B cell (primary cell): ENCODE data around the gene WHAMM. TPM values are rescaled to one million over a fixed set of nuclear protein-coding genes. Genes with fewer than 3 reads are reported as not detected.

Experiments used
- ATAC-seq: fragments of 200-7000 bp; cut with Tn5 transposase; one replicate; pipeline ENCODE4 v1.10.0; 2021; ENCODE audit warnings: low read depth, mild to moderate bottlenecking, moderate number of reproducible peaks, moderate library complexity
- CTCF ChIA-PET: fragments of 350-600 bp; sonication (Branson Sonifier 250); formaldehyde crosslinking; loops from one replicate; lab custom pipeline; 2021; ENCODE audit warnings: antibody characterized with exemption, inconsistent platforms; lab: Charles Lee
- POLR2A ChIA-PET: fragments of 350-600 bp; sonication (Branson Sonifier 250); formaldehyde crosslinking; loops from one replicate; lab custom pipeline; 2021; ENCODE audit warnings: antibody characterized with exemption; lab: Charles Lee
- DNase-seq: peaks from one replicate; pipeline ENCODE4 v3.0.0; 2013
- H2AFZ ChIP-seq: 2 replicates; pipeline ENCODE4 v1.6.1; 2012; ENCODE audit warnings: mild to moderate bottlenecking, low read depth, low read length; ENCODE audit not compliant: insufficient read depth, poor library complexity, severe bottlenecking
- H3K27ac ChIP-seq, 2 donors: 1 replicate in 1 of 2; 2 replicates in 1 of 2; pipeline ENCODE4 v1.5.1; 2012 to 2013; ENCODE audit warnings: low read length in 2 of 2, mild to moderate bottlenecking in 2 of 2, moderate library complexity in 1 of 2
- H3K27me3 ChIP-seq, 4 experiments: fragments of 200-600 bp in 1 of 4; sonication (generic) in 1 of 4; replicated peaks in 1 of 4; 1 replicate in 2 of 4; 2 replicates in 2 of 4; pipeline versions ENCODE4 v1.6.1 to v1.7.0; 2013 to 2016; ENCODE audit warnings: low read length in 3 of 4, mild to moderate bottlenecking in 2 of 4, mixed read lengths in 1 of 4, moderate library complexity in 1 of 4; ENCODE audit not compliant: insufficient read depth in 4 of 4, control insufficient read depth in 3 of 4; ENCODE audit errors: control extremely low read depth in 1 of 4
- H3K36me3 ChIP-seq, 2 experiments: replicated peaks in 1 of 2; 1 replicate in 1 of 2; 2 replicates in 1 of 2; pipeline versions ENCODE4 v1.6.1 to v1.7.1; 2013; ENCODE audit warnings: low read length in 1 of 2; ENCODE audit not compliant: insufficient read depth in 2 of 2, control insufficient read depth in 1 of 2; ENCODE audit errors: control extremely low read depth in 1 of 2, extremely low read depth in 1 of 2
- H3K4me1 ChIP-seq, 2 donors: fragments of 200-600 bp in 1 of 2; sonication (generic) in 1 of 2; 1 replicate in 1 of 2; 2 replicates in 1 of 2; pipeline versions ENCODE4 v1.5.1 to v1.6.1; 2013 to 2017; ENCODE audit warnings: low read length in 2 of 2; ENCODE audit not compliant: control insufficient read depth in 2 of 2, insufficient read depth in 2 of 2
- H3K4me2 ChIP-seq: replicated peaks from 2 replicates; pipeline ENCODE3; 2012; ENCODE audit warnings: mild to moderate bottlenecking, low read depth, low read length; ENCODE audit not compliant: poor library complexity, severe bottlenecking
- H3K4me3 ChIP-seq, 5 experiments: fragments of 200-600 bp in 1 of 5; sonication (generic) in 1 of 5; 1 replicate in 3 of 5; 2 replicates in 2 of 5; pipeline versions ENCODE4 v1.5.1 to v1.7.0; 2011 to 2016; ENCODE audit warnings: low read length in 4 of 5, mild to moderate bottlenecking in 4 of 5, low read depth in 2 of 5, control low read depth in 1 of 5, moderate library complexity in 1 of 5; ENCODE audit not compliant: insufficient read depth in 1 of 5; ENCODE audit errors: control extremely low read depth in 1 of 5, extremely low read depth in 1 of 5
- H3K79me2 ChIP-seq: fragments of 200-600 bp; sonication (generic); one replicate; pipeline ENCODE4 v1.6.0; 2016; ENCODE audit warnings: low read length; ENCODE audit not compliant: control insufficient read depth, insufficient read depth
- H3K9ac ChIP-seq: fragments of 200-600 bp; sonication (generic); 2 replicates; pipeline ENCODE4 v1.6.1; 2017; ENCODE audit warnings: mild to moderate bottlenecking, low read length, moderate library complexity
- H3K9me3 ChIP-seq, 3 donors: one replicate each; pipeline versions ENCODE4 v1.6.1 to v1.7.1; 2013; ENCODE audit warnings: low read length in 2 of 3; ENCODE audit not compliant: control insufficient read depth in 2 of 3, insufficient read depth in 1 of 3; ENCODE audit errors: control extremely low read depth in 1 of 3
- H4K20me1 ChIP-seq: 2 replicates; pipeline ENCODE4 v1.6.0; 2012; ENCODE audit warnings: mild to moderate bottlenecking, low read length; ENCODE audit not compliant: insufficient read depth, control insufficient read depth, poor library complexity, severe bottlenecking
- H3K27ac Mint-ChIP-seq: one replicate; pipeline ENCODE4 v1.8.0; 2021; ENCODE audit warnings: mixed read lengths
- H3K27me3 Mint-ChIP-seq: one replicate; pipeline ENCODE4 v1.8.0; 2021; ENCODE audit warnings: mixed read lengths
- H3K4me1 Mint-ChIP-seq: one replicate; pipeline ENCODE4 v1.8.0; 2021; ENCODE audit warnings: mixed read lengths
- H3K4me3 Mint-ChIP-seq: one replicate; pipeline ENCODE4 v1.8.0; 2021; ENCODE audit warnings: mixed read lengths
- H3K9me3 Mint-ChIP-seq: one replicate; pipeline ENCODE4 v1.8.0; 2022; ENCODE audit warnings: mixed read lengths; ENCODE audit not compliant: insufficient read depth
- EZH2 ChIP-seq: IDR thresholded peaks from 2 replicates; pipeline ENCODE4 v1.6.1; 2012; ENCODE audit warnings: borderline replicate concordance, low read depth, mild to moderate bottlenecking, moderate library complexity, low read length; ENCODE audit not compliant: insufficient read depth, poor library complexity, severe bottlenecking
- WGBS: methylation state at CpG from one replicate; pipeline ENCODE4 v1.1.5; 2013; ENCODE audit warnings: missing lambda C conversion rate; ENCODE audit not compliant: insufficient coverage; 5-methylcytosine and 5-hydroxymethylcytosine counted together
- intact Hi-C: fragments of 100-400 bp; cut with micrococcal nuclease; formaldehyde crosslinking; loops from one replicate; pipeline ENCODE4 v1.10.0; 2022
- polyA plus RNA-seq: library from polyadenylated mRNA; depleted of rRNA; stranded (reverse); fragments of >200 nt; gene quantifications from 2 replicates; pipeline ENCODE4 v1.2.3, GENCODE V29; 2012
- total RNA-seq, 2 donors: library from RNA; stranded (reverse); fragments of 120-200 nt in 1 of 2; gene quantifications; 1 replicate in 1 of 2; 2 replicates in 1 of 2; pipeline versions ENCODE4 v1.2.3 to v1.2.4, GENCODE V29; 2013 to 2022
- TF ChIP-seq, protein P1 (sequence below): fragments of 200-600 bp; IDR thresholded peaks from one replicate; pipeline ENCODE4 v1.8.0; 2022; ENCODE audit warnings: antibody characterized with exemption, mild to moderate bottlenecking

WHAMM gene
- total and polyA plus RNA-seq, 2 donors (not counting 1 experiment from before 2014, with no cell fraction given): 18.3 to 31.3 TPM

DNA sequence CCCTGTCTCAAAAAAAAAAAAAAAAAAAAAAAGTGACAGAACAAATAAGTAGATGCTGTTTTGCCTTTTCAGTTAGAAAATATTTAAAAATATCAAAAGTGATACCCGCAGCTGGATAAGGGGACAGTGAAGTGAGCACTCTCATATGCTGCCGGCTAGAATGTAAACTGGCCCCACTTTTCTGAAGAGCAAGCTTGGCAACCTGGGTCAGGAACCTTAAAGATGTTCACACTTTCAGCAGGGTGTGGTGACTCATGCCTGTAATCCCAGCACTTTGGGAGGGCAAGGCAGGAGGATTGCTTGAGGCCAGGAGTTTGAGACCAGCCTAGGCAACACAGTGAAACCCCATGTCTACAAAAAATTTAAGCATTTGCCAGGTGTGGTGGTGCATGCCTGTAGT lies 20.9 kb upstream of the WHAMM start:
- ChIA-PET CTCF (no interaction called here), POLR2A (no interaction called here)
- Histone ChIP-seq H2AFZ (no peak overlapping the region), H3K9ac (no peak overlapping the region), H3K36me3 (no peaks in the 10 kb centered on the region), H3K4me3 (no peak overlapping the region), H3K4me1 (no peaks in the 10 kb centered on the region), H3K4me2 (no peak overlapping the region), H3K79me2 (no peaks in the 10 kb centered on the region), H3K27ac (no peak overlapping the region), H3K9me3 (no peaks in the 10 kb centered on the region), H4K20me1 (no peaks in the 10 kb centered on the region), H3K27me3 (no peaks in the 10 kb centered on the region)
- Mint-ChIP-seq H3K27me3 (peaks cover 13% of the 10 kb centered on the region), H3K9me3 (peaks cover 4% of the 10 kb centered on the region), H3K4me3 (no peak overlapping the region), H3K27ac (no peak overlapping the region), H3K4me1 (no peaks in the 10 kb centered on the region)
- ATAC-seq (no peak), DNase-seq (no peak)
- intact Hi-C loops: no loop called here
- WGBS: 92% methylated on average over 2 of the region's 2 CpGs
- TF ChIP-seq EZH2: no peak
- TF ChIP-seq, protein P1, sequence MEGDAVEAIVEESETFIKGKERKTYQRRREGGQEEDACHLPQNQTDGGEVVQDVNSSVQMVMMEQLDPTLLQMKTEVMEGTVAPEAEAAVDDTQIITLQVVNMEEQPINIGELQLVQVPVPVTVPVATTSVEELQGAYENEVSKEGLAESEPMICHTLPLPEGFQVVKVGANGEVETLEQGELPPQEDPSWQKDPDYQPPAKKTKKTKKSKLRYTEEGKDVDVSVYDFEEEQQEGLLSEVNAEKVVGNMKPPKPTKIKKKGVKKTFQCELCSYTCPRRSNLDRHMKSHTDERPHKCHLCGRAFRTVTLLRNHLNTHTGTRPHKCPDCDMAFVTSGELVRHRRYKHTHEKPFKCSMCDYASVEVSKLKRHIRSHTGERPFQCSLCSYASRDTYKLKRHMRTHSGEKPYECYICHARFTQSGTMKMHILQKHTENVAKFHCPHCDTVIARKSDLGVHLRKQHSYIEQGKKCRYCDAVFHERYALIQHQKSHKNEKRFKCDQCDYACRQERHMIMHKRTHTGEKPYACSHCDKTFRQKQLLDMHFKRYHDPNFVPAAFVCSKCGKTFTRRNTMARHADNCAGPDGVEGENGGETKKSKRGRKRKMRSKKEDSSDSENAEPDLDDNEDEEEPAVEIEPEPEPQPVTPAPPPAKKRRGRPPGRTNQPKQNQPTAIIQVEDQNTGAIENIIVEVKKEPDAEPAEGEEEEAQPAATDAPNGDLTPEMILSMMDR: no peak

DNA sequence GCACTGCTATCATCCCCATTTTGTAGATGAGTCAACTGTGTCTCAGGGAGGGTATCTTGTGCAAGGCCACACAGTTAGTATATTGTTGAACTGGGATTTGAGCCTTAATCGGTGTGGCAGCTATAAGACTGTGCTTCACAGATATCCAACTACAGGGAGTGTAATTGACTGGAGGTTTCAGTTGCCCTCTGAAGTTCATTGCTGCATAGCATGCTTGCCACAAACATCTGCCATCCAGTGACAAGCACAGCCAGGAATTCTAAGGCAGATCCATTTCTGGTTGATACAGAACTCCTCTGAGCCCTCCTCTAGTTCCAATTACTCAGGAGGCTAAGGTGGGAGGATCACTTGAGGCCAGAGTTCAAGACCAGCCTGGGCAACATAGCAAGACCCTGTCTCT lies 19.9 kb upstream of the WHAMM start:
- DNase-seq: no peak
- POLR2A ChIA-PET: no interaction called here
- Histone ChIP-seq H4K20me1 (no peaks in the 10 kb centered on the region), H3K9me3 (no peaks in the 10 kb centered on the region), H3K27me3 (no peaks in the 10 kb centered on the region), H3K4me3 (no peak overlapping the region), H3K9ac (no peak overlapping the region), H3K36me3 (no peaks in the 10 kb centered on the region), H3K4me2 (no peak overlapping the region), H3K79me2 (no peaks in the 10 kb centered on the region), H3K27ac (no peak overlapping the region), H2AFZ (no peak overlapping the region), H3K4me1 (no peaks in the 10 kb centered on the region)
- Mint-ChIP-seq H3K9me3 (peaks cover 8% of the 10 kb centered on the region), H3K4me1 (no peaks in the 10 kb centered on the region), H3K27ac (no peak overlapping the region), H3K27me3 (peaks cover 12% of the 10 kb centered on the region), H3K4me3 (no peak overlapping the region)
- WGBS: 88% methylated on average over 1 of the region's 1 CpG
- ATAC-seq: no peak
- CTCF ChIA-PET: no interaction called here
- intact Hi-C loops: no loop called here
- no peak for TF ChIP-seq EZH2
- TF ChIP-seq, protein P1: no peak
